Measurements from ENCODE around the gene ASH1L.

- TF ChIP-seq, protein P1, sequence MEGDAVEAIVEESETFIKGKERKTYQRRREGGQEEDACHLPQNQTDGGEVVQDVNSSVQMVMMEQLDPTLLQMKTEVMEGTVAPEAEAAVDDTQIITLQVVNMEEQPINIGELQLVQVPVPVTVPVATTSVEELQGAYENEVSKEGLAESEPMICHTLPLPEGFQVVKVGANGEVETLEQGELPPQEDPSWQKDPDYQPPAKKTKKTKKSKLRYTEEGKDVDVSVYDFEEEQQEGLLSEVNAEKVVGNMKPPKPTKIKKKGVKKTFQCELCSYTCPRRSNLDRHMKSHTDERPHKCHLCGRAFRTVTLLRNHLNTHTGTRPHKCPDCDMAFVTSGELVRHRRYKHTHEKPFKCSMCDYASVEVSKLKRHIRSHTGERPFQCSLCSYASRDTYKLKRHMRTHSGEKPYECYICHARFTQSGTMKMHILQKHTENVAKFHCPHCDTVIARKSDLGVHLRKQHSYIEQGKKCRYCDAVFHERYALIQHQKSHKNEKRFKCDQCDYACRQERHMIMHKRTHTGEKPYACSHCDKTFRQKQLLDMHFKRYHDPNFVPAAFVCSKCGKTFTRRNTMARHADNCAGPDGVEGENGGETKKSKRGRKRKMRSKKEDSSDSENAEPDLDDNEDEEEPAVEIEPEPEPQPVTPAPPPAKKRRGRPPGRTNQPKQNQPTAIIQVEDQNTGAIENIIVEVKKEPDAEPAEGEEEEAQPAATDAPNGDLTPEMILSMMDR (IDR thresholded peaks at IDR 0.05 in 2 of 3, conservative IDR thresholded peaks at IDR 0.05 in 1 of 3; ENCODE audit: borderline replicate concordance in 1 of 3, insufficient read depth in 1 of 3, low read depth in 2 of 3, low read length in 2 of 3), result no peak
- TF ChIP-seq POLR2A (IDR thresholded peaks at IDR 0.05; ENCODE audit: borderline replicate concordance, extremely low read depth, insufficient read depth, insufficient read length) (no peak), EZH2 (IDR thresholded peaks at IDR 0.05) (no peak), ZNF274 (IDR thresholded peaks at IDR 0.05; ENCODE audit: low read depth, low read length) (no peak), POLR2AphosphoS5 (IDR thresholded peaks at IDR 0.05; ENCODE audit: low read depth, low read length) (no peak), TCF7L2 (IDR thresholded peaks at IDR 0.05; ENCODE audit: borderline replicate concordance, extremely low read depth, insufficient read depth, insufficient read length) (no peak), RAD21 (IDR thresholded peaks at IDR 0.05; ENCODE audit: low read depth) (no peak), FOSL1 (IDR thresholded peaks at IDR 0.05; ENCODE audit: low read depth) (no peak), ELF1 (IDR thresholded peaks at IDR 0.05; ENCODE audit: borderline replicate concordance, low read depth) (no peak), MAX (IDR thresholded peaks at IDR 0.05) (no peak), CEBPB (IDR thresholded peaks at IDR 0.05; ENCODE audit: low read depth) (no peak), SP1 (IDR thresholded peaks at IDR 0.05; ENCODE audit: low read depth) (no peak)
- TF ChIP-seq, protein P2, sequence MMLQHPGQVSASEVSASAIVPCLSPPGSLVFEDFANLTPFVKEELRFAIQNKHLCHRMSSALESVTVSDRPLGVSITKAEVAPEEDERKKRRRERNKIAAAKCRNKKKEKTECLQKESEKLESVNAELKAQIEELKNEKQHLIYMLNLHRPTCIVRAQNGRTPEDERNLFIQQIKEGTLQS (IDR thresholded peaks at IDR 0.05), result no peak
Measured at GRCh38 chr1:155472491-155473083, 90.0 kb downstream of the ASH1L start.

Data from HCT116 (cell line).